ENCODE data around the gene SYNE1.
A peak's percentile ranks its signal among the peaks of the same experiment; 100 is the strongest.
"Not testable (repeated sequence)": the region's sequence is repeated elsewhere in the genome, so short reads cannot be mapped to it uniquely, and the experiment has no call there.

The SYNE1 gene

GRCh38 chr6:152630832-152631231 is 6.3 kb downstream of the SYNE1 start:
- DNase-seq (ENCODE audit: low spot score): no peak

- DNase-seq (ENCODE audit: low spot score): no peak
These were observed 11.9 kb downstream of the SYNE1 start for GRCh38 chr6:152625213-152625612.

- not testable (repeated sequence) for DNase-seq (ENCODE audit: low spot score)
These were observed 22.4 kb downstream of the SYNE1 start for GRCh38 chr6:152614776-152615175.

GRCh38 chr6:152609125-152609670 is 28.0 kb downstream of the SYNE1 start:
- DNase-seq (ENCODE audit: low spot score): no peak

GRCh38 chr6:152605941-152606340 is 31.2 kb downstream of the SYNE1 start:
- peak; percentile 12 for DNase-seq (ENCODE audit: low spot score)

- DNase-seq (ENCODE audit: low spot score): no peak
These were observed 31.8 kb downstream of the SYNE1 start for GRCh38 chr6:152605342-152605741.

- no peak for DNase-seq (ENCODE audit: low spot score)
These were observed 33.3 kb downstream of the SYNE1 start for GRCh38 chr6:152603911-152604310.

- no peak for DNase-seq (ENCODE audit: low spot score)
These were observed 37.1 kb downstream of the SYNE1 start for GRCh38 chr6:152600022-152600421.

GRCh38 chr6:152598901-152599537 is 38.1 kb downstream of the SYNE1 start:
- peak; percentile 11 for DNase-seq (ENCODE audit: low spot score)

GRCh38 chr6:152598421-152598820 is 38.7 kb downstream of the SYNE1 start:
- no peak for DNase-seq (ENCODE audit: low spot score)

GRCh38 chr6:152596726-152597125 is 40.4 kb downstream of the SYNE1 start:
- no peak for DNase-seq (ENCODE audit: low spot score)

GRCh38 chr6:152595499-152595898 is 41.7 kb downstream of the SYNE1 start:
- no peak for DNase-seq (ENCODE audit: low spot score)

GRCh38 chr6:152594701-152595100 is 42.5 kb downstream of the SYNE1 start:
- no peak for DNase-seq (ENCODE audit: low spot score)

GRCh38 chr6:152588456-152588855 is 48.7 kb downstream of the SYNE1 start:
- DNase-seq (ENCODE audit: low spot score): no peak

GRCh38 chr6:152587473-152587872 is 49.7 kb downstream of the SYNE1 start:
- no peak for DNase-seq (ENCODE audit: low spot score)

GRCh38 chr6:152585236-152585635 is 51.9 kb downstream of the SYNE1 start:
- DNase-seq (ENCODE audit: low spot score): no peak

GRCh38 chr6:152583888-152584287 is 53.3 kb downstream of the SYNE1 start:
- no peak for DNase-seq (ENCODE audit: low spot score)

GRCh38 chr6:152576525-152576924 is 60.6 kb downstream of the SYNE1 start:
- no peak for DNase-seq (ENCODE audit: low spot score)

- no peak for DNase-seq (ENCODE audit: low spot score)
These were observed 61.5 kb downstream of the SYNE1 start for GRCh38 chr6:152575621-152576150.

- DNase-seq (ENCODE audit: low spot score): no peak
These were observed 62.0 kb downstream of the SYNE1 start for GRCh38 chr6:152575161-152575560.

GRCh38 chr6:152573762-152574161 is 63.4 kb downstream of the SYNE1 start:
- no peak for DNase-seq (ENCODE audit: low spot score)

- DNase-seq (ENCODE audit: low spot score): no peak
These were observed 64.6 kb downstream of the SYNE1 start for GRCh38 chr6:152572338-152573088.

- DNase-seq (ENCODE audit: low spot score): no peak
These were observed 65.2 kb downstream of the SYNE1 start for GRCh38 chr6:152571943-152572337.
